Aorta (tissue), 5 donors: ENCODE results near the gene ITPRID2. TPM values are rescaled to one million over a fixed set of nuclear protein-coding genes. Genes with fewer than 3 reads are reported as not detected.

Experiments used
- ATAC-seq: fragments of 200-7000 bp; cut with Tn5 transposase; one replicate; pipeline ENCODE4 v1.9.1; 2022; ENCODE audit warnings: moderate library complexity; ENCODE audit not compliant: low FRiP score
- DNase-seq, 2 donors: peaks; one replicate each; pipeline ENCODE4 v3.0.0-alpha.2; 2020
- H3K27ac ChIP-seq, 2 donors: one replicate each; pipeline ENCODE4 v1.5.1; 2013; ENCODE audit warnings: low read length in 2 of 2, mild to moderate bottlenecking in 2 of 2, moderate library complexity in 2 of 2, control low read depth in 1 of 2, inconsistent platforms in 1 of 2, low read depth in 1 of 2
- H3K27me3 ChIP-seq, 2 donors: one replicate each; pipeline ENCODE4 v1.6.1; 2013; ENCODE audit warnings: control low read depth in 1 of 2, low read length in 1 of 2, mild to moderate bottlenecking in 1 of 2, moderate library complexity in 1 of 2; ENCODE audit not compliant: insufficient read depth in 2 of 2, control insufficient read depth in 1 of 2
- H3K36me3 ChIP-seq, 2 donors: one replicate each; pipeline ENCODE4 v1.6.1; 2013; ENCODE audit warnings: control low read depth in 1 of 2, low read length in 1 of 2, mild to moderate bottlenecking in 1 of 2; ENCODE audit not compliant: insufficient read depth in 2 of 2, control insufficient read depth in 1 of 2
- H3K4me1 ChIP-seq, 2 donors: one replicate each; pipeline ENCODE4 v1.6.1; 2013; ENCODE audit warnings: low read length in 2 of 2, control low read depth in 1 of 2, mild to moderate bottlenecking in 1 of 2, moderate library complexity in 1 of 2; ENCODE audit not compliant: insufficient read depth in 2 of 2, control insufficient read depth in 1 of 2
- H3K4me3 ChIP-seq, 2 donors: one replicate each; pipeline ENCODE4 v1.5.1; 2013; ENCODE audit warnings: low read length in 2 of 2, control low read depth in 1 of 2, mild to moderate bottlenecking in 1 of 2
- H3K9me3 ChIP-seq: one replicate; pipeline ENCODE4 v1.6.1; 2013; ENCODE audit warnings: mild to moderate bottlenecking, low read length; ENCODE audit not compliant: control insufficient read depth
- WGBS, 2 donors: extraction: QIAGEN DNeasy Blood & Tissue Kit; methylation state at CpG; one replicate each; pipeline ENCODE4 v1.1.7; 2013; 5-methylcytosine and 5-hydroxymethylcytosine counted together
- intact Hi-C, 2 donors: fragments of 100-400 bp; cut with DNase I; formaldehyde crosslinking; loops; one replicate each; pipeline versions ENCODE4 v1.14.2 to v1.15.0; 2022
- polyA plus RNA-seq, 2 donors: library from polyadenylated mRNA; stranded (reverse); fragments of 200-250 nt; gene quantifications; one replicate each; pipeline ENCODE4 v1.2.3, GENCODE V29; 2013
- total RNA-seq, 2 donors: library from RNA; stranded (reverse); fragmentation: NEBNext Ultra II Directional; extraction: Animal tissue kit (Norgen Biotek cat#: 25700); gene quantifications; one replicate each; pipeline ENCODE4 v1.2.1, GENCODE V29; 2021
- donor health status: healthy with polysubstance abuse.
- donor health status: Bipolar disorder and iron deficiency.
- donor health status: DM: no; HTN: no; CAD: no.
- donor health status: DM: no; HTN: no; CAD: no.
- donor health status: DM: yes; HTN: yes; CAD: no.

Gene ITPRID2
- total and polyA plus RNA-seq, 4 donors = 40.1 to 145 (median 102) TPM

DNA sequence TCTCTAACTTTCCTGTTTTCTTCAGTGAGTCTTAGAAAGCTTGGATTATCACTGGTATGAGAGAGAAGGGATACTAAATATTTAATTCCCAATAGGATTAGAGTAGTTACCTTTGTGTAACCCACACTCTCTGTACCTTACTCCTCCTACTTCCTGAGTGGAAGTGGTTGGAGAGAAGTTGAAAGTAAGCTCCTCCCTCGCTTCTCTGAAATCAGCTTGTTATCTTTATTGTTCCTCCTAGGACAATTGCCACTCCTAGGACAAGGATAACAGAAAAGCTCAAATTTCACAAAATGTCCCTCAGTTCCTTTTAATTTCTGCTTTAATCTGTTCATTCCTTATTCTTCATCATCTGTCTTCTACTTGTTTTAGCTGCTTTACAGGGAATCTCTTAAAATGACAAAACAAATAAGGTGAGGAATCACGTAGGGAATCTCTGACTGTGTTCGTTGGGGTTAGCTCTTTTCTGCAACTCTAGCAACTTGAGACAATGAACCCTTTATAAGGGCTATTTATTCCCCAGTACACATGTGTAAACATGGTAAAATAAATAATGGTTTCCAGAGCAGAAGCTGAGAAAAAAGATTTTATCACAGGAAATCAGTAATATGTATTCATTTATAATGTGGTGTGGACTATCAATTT, 8.6 kb downstream of the ITPRID2 start:
- H3K4me3 ChIP-seq = no peak overlapping the region
- DNase-seq (no peak), ATAC-seq (no peak)
- WGBS, 2 donors = 66 to 68% methylated on average over 3 of the region's 3 CpGs
- H3K9me3 ChIP-seq = no peaks in the 10 kb centered on the region
- no peaks in the 10 kb centered on the region for H3K4me1 ChIP-seq
- peaks cover 3 to 4% of the 10 kb centered on the region in 2 donors for H3K36me3 ChIP-seq
- H3K27ac ChIP-seq = no peak overlapping the region
- H3K27me3 ChIP-seq = no peaks in the 10 kb centered on the region
- intact Hi-C loops = loop anchor here in 1 of 2 donors (5.0 to 10.0 kb wide), 2 partner anchors 158 to 185 kb away; no protein-coding TSS in a partner anchor

DNA sequence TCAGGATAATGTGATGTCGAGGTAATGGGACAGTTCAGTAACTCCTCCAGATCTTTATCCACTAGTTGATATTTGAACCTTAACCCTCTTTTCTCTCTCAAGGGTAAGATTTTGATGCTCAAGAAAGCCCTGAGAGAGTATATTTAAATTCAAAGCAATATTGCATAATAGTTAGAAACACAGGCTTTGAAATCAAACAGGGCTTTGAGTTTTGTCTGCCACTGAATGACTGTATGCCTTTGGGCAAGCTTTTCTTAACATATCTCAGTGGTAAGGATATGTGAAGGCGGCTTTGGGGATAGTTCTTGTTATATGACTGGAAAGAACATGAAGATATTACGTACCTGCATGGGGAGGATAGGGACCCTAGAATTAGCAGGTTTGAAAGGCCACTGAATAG, 11.1 kb downstream of the ITPRID2 start:
- H3K27me3 ChIP-seq = no peaks in the 10 kb centered on the region
- no peak for ATAC-seq
- no peaks in the 10 kb centered on the region for H3K9me3 ChIP-seq
- intact Hi-C loops = loop anchor here in 1 of 2 donors (5.0 to 10.0 kb wide), 2 partner anchors 160 to 182 kb away; no protein-coding TSS in a partner anchor
- peaks cover 0 to 2% of the 10 kb centered on the region in 2 donors for H3K4me1 ChIP-seq
- DNase-seq = no peak
- no peak overlapping the region for H3K4me3 ChIP-seq
- WGBS, 2 donors = 88 to 89% methylated on average over 3 of the region's 3 CpGs
- peaks cover 3 to 4% of the 10 kb centered on the region in 2 donors for H3K36me3 ChIP-seq
- no peak overlapping the region for H3K27ac ChIP-seq

DNA sequence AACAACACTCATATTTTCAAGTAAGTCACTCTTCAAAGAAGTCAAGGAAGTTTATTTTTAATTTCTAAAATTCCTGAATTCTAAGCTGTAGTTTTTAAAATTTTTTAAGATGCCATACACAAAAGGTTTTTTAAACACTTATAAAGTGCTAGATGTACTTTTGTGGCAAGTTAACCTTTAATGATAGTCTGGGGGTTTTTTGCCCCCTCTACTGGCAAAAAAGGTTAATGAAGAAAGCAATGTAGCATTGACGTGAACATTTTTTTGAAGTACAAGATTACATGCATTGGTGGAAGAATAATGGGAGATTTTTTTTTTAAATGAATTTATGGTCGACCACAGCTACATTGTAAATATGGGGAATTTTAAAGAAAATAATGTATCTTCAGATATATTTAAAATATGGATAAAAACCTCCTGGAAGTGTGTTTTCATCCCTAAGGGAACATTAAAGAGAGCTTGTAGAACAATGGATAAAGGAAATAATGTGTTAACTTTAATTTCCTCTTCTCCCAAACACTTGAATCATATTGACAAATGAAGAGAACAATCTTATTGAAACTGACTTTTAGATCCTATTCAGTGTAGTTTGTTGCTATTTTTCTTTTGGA, 12.6 kb downstream of the ITPRID2 start:
- peaks cover 0 to 2% of the 10 kb centered on the region in 2 donors for H3K4me1 ChIP-seq
- WGBS, 2 donors = 0 to 10% methylated on average over 2 of the region's 2 CpGs
- intact Hi-C loops = loop anchor here in 1 of 2 donors (5.0 to 10.0 kb wide), 2 partner anchors 162 to 181 kb away; no protein-coding TSS in a partner anchor
- no peak overlapping the region for H3K27ac ChIP-seq
- ATAC-seq (no peak), DNase-seq (no peak)
- H3K9me3 ChIP-seq = no peaks in the 10 kb centered on the region
- H3K27me3 ChIP-seq = no peaks in the 10 kb centered on the region
- no peak overlapping the region for H3K4me3 ChIP-seq
- peaks cover 3 to 4% of the 10 kb centered on the region in 2 donors for H3K36me3 ChIP-seq

DNA sequence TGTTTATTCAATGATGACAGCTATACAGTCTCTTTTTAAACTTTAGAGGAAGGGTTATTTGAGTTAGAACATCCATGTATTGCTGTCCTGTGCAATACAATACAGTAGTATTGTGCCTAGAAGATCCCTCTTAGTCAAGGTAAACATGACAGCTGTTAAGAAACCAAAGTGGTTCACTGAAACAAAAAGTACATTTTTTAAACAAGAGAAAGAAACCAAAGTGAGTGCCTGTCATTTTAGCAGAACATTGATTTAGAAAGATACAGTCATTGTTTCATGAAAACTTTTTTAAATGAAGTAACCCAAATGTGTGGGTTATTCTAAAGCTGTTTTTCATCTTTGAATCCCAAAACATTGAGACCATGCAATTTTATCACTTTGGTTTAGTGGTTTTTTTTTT, 15.5 kb downstream of the ITPRID2 start:
- H3K4me3 ChIP-seq = no peak overlapping the region
- peaks cover 0 to 3% of the 10 kb centered on the region in 2 donors for H3K36me3 ChIP-seq
- H3K4me1 ChIP-seq = peaks cover 0 to 2% of the 10 kb centered on the region in 2 donors
- H3K9me3 ChIP-seq = no peaks in the 10 kb centered on the region
- intact Hi-C loops = loop anchor here in 1 of 2 donors (10.0 kb wide), 1 partner anchor 178 kb away; no protein-coding TSS in a partner anchor
- no peak overlapping the region for H3K27ac ChIP-seq
- no peaks in the 10 kb centered on the region for H3K27me3 ChIP-seq
- ATAC-seq = no peak
- DNase-seq = no peak

DNA sequence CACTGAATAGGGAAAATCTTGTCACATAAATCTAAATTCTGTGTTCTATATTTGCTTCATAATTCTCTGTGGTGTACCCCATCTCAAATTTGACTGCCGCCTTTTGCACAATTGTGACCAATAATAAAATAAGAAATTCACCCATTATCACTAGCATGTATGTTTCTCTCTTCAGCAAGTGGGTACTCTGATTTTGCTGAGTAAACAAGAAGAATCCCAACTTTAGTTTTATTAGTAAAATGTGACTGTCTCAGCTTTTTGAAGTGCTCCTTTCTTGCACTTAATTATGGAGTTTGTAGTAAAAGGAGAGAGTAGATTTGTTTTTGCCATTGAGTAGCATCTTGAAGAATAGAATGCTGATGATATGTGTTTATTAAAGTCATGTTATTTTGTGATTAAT, 16.1 kb downstream of the ITPRID2 start:
- H3K27me3 ChIP-seq = no peaks in the 10 kb centered on the region
- no peaks in the 10 kb centered on the region for H3K9me3 ChIP-seq
- ATAC-seq (no peak), DNase-seq (no peak)
- H3K27ac ChIP-seq = no peak overlapping the region
- 98 to 100% methylated on average over 1 of the region's 1 CpG for WGBS, 2 donors
- no peak overlapping the region for H3K4me3 ChIP-seq
- intact Hi-C loops = loop anchor here in 1 of 2 donors (10.0 kb wide), 1 partner anchor 177 kb away; no protein-coding TSS in a partner anchor
- H3K36me3 ChIP-seq = peaks cover 0 to 3% of the 10 kb centered on the region in 2 donors
- H3K4me1 ChIP-seq = peaks cover 0 to 2% of the 10 kb centered on the region in 2 donors

DNA sequence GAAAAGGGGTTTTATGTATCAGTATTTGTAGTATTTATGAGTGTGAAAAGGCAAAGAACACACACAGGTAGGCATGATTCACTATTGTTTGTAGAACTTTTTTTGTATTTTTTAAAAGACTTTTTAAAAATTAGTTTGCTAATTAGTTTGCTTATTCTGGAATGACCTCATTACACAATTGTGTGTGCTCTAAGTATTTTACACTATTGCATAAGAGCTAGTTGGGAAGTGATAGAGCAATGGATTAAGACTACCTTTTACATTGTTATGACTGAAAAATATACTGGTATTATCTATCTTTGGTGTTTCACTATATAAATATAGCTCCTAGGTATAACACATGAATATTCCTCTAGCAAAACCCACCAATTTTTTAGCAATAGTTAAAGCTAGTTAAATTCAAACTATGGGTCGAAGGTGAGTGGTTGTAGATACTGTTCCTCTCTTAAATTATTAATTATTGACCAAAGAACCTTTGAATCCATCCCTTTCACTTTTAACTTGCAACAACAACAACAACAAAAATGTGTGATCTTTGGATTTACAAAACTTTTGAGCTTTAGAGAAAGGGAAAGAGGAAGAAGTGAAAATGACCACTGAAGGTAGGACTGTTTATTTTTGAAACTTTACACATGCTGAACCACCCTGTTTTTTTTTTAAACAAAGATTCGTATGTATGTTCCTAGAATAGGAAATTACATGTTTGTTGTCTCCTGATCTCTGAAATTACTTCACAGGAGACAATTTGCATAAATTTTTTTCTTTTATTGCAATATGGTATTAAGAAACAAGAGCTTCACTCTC, 18.7 kb downstream of the ITPRID2 start:
- intact Hi-C loops = no loop called here
- 60 to 65% methylated on average over 2 of the region's 2 CpGs for WGBS, 2 donors
- Histone ChIP-seq H3K27ac (no peak overlapping the region), H3K4me3 (no peak overlapping the region), H3K36me3 (peaks cover 1 to 6% of the 10 kb centered on the region in 2 donors), H3K4me1 (peaks cover 0 to 2% of the 10 kb centered on the region in 2 donors), H3K9me3 (no peaks in the 10 kb centered on the region), H3K27me3 (no peaks in the 10 kb centered on the region)
- DNase-seq = no peak
- ATAC-seq = no peak

DNA sequence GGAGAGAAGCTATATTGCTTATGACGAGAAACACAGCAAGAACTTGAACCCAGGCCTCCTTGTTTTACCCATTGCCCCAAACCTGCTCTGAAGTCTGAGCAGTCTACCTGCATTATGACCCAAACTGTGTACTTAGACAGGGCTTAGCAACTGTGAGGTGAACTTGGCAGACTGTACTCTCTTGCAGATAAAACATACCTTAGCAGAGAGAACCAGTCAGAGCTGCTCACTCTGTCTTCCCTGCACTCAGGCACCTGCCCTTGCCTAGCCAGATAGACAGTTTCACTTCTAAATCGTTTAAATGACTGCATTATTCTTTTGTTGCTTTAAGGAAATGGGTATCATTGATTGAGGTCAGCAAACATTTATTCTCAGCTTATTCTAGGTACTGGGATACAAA, 20.3 kb downstream of the ITPRID2 start:
- no peaks in the 10 kb centered on the region for H3K9me3 ChIP-seq
- H3K36me3 ChIP-seq = peaks cover 5 to 9% of the 10 kb centered on the region in 2 donors
- H3K4me1 ChIP-seq = no peaks in the 10 kb centered on the region
- DNase-seq (no peak), ATAC-seq (no peak)
- intact Hi-C loops = no loop called here
- no peak overlapping the region for H3K4me3 ChIP-seq
- H3K27me3 ChIP-seq = no peaks in the 10 kb centered on the region
- WGBS, 2 donors = 83 to 87% methylated on average over 2 of the region's 2 CpGs
- H3K27ac ChIP-seq = no peak overlapping the region

DNA sequence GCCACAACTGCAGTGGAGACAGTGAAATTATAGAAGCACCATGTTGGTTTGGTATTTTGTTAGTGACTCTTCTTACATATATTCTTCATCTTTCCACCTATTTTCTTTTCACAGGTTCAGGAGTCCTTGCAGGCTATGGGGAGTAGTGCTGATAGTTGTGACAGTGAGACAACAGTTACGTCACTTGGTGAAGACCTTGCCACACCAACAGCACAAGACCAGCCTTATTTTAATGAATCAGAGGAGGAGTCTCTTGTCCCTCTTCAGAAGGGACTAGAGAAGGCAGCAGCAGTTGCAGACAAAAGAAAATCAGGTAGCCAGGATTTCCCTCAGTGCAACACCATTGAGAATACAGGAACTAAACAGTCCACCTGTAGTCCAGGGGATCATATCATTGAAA, 23.6 kb downstream of the ITPRID2 start:
- Histone ChIP-seq H3K36me3 (peaks cover 5 to 11% of the 10 kb centered on the region in 2 donors), H3K4me1 (no peaks in the 10 kb centered on the region), H3K9me3 (no peaks in the 10 kb centered on the region), H3K27me3 (no peaks in the 10 kb centered on the region), H3K27ac (no peak overlapping the region), H3K4me3 (no peak overlapping the region)
- intact Hi-C loops = no loop called here
- DNase-seq (no peak), ATAC-seq (no peak)
- WGBS, 2 donors = 95 to 96% methylated on average over 1 of the region's 1 CpG
